ENCODE results near the gene NLN.

Gene NLN

DNA sequence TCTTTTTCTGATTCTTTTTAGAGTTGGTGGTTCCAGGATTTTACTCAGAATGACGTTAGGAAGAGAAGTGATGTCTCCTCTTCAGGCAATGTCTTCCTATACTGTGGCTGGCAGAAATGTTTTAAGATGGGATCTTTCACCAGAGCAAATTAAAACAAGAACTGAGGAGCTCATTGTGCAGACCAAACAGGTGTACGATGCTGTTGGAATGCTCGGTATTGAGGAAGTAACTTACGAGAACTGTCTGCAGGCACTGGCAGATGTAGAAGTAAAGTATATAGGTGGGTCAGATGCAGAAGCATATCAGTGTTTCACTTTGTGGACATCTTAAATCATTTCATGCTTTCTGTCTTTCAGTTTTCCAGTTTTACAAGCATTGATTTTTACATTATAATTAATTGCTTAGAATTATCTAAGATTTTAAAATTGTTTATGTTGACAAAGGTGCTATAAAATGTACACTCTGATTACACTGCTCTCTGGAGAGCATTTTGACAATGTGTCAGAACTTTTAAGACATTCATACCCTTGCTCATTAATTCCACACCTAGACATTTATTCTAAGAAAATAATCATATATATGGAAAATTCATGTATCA is 36.6 kb downstream of the NLN start:
- no peak overlapping the region for H3K9ac ChIP-seq (ENCODE audit: low read depth, low read length)
- no peak overlapping the region for H3K4me3 ChIP-seq (ENCODE audit: low read depth in 1 of 2, low read length in 2 of 2)
- TF ChIP-seq, protein P1, sequence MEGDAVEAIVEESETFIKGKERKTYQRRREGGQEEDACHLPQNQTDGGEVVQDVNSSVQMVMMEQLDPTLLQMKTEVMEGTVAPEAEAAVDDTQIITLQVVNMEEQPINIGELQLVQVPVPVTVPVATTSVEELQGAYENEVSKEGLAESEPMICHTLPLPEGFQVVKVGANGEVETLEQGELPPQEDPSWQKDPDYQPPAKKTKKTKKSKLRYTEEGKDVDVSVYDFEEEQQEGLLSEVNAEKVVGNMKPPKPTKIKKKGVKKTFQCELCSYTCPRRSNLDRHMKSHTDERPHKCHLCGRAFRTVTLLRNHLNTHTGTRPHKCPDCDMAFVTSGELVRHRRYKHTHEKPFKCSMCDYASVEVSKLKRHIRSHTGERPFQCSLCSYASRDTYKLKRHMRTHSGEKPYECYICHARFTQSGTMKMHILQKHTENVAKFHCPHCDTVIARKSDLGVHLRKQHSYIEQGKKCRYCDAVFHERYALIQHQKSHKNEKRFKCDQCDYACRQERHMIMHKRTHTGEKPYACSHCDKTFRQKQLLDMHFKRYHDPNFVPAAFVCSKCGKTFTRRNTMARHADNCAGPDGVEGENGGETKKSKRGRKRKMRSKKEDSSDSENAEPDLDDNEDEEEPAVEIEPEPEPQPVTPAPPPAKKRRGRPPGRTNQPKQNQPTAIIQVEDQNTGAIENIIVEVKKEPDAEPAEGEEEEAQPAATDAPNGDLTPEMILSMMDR (IDR thresholded peaks at IDR 0.05; ENCODE audit: borderline replicate concordance, extremely low read depth, low read length, poor library complexity, severe bottlenecking): no peak
- no peak for TF ChIP-seq EZH2 (IDR thresholded peaks at IDR 0.05; ENCODE audit: borderline replicate concordance, low read depth, low read length, severe bottlenecking)
- no peak for DNase-seq
- H3K9me3 ChIP-seq (ENCODE audit: insufficient read depth, low read length, severe bottlenecking): no peaks in the 10 kb centered on the region
- no peaks in the 10 kb centered on the region for H3K27me3 ChIP-seq (ENCODE audit: insufficient read depth, low read length, poor library complexity)
- peaks cover 13% of the 10 kb centered on the region; the same call in 1 of the 2 replicates for H3K36me3 ChIP-seq (ENCODE audit: insufficient read depth, low read length)
- H3K79me2 ChIP-seq (ENCODE audit: insufficient read depth, low read length): no peaks in the 10 kb centered on the region
- H3K4me2 ChIP-seq (ENCODE audit: insufficient read depth, low read length): no peak overlapping the region
- H2AFZ ChIP-seq (ENCODE audit: low read depth, low read length): no peak overlapping the region
- H4K20me1 ChIP-seq (ENCODE audit: insufficient read depth, low read length): no peaks in the 10 kb centered on the region; the same call in 1 of the 2 replicates
- no peak for ATAC-seq (ENCODE audit: insufficient read depth, low read depth)
- H3K27ac ChIP-seq (ENCODE audit: low read length): no peak overlapping the region
- H3K4me1 ChIP-seq (ENCODE audit: insufficient read depth, low read length): no peaks in the 10 kb centered on the region

DNA sequence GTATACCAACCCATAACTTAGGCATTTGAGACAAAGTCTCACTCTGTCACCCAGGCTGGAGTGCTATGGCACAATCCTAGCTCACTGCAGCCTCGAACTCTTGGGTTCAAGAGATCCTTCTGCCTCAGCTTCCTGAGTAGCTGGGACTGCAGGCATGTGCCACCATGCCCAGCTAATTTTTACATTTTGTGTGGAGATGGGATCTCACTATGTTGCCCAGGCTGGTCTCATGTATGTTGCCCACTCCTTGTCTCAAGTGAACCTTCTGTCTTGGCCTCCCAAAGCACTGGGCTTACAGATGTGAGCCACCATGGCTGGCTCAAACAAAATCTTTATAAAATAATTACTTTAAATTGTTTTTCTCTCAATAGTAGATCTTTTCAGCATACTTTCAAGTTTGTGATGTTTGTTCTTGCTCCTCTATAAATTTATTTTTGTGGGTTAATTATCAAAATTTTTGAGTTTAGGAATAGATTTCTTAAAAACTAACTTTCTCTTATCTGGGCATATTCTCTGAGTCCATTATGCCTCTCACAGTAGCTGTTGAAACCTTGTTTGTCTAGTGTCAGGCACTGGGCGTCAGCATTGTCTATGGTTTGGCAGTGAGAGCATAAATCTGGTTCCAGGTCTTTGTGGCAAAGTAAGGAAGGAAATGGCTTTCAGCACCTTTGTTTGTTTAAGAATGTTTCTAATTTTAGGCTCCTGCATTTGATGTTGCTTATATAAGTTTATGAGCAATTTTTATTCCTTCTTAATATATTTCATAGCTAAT is 38.7 kb downstream of the NLN start:
- Histone ChIP-seq H3K27ac (ENCODE audit: low read length) (no peak overlapping the region), H3K36me3 (ENCODE audit: insufficient read depth, low read length) (peaks cover 13% of the 10 kb centered on the region; the same call in 1 of the 2 replicates), H3K4me2 (ENCODE audit: insufficient read depth, low read length) (no peak overlapping the region), H3K9ac (ENCODE audit: low read depth, low read length) (no peak overlapping the region), H3K27me3 (ENCODE audit: insufficient read depth, low read length, poor library complexity) (no peaks in the 10 kb centered on the region), H2AFZ (ENCODE audit: low read depth, low read length) (no peak overlapping the region), H3K79me2 (ENCODE audit: insufficient read depth, low read length) (no peaks in the 10 kb centered on the region), H4K20me1 (ENCODE audit: insufficient read depth, low read length) (no peaks in the 10 kb centered on the region), H3K9me3 (ENCODE audit: insufficient read depth, low read length, severe bottlenecking) (no peaks in the 10 kb centered on the region), H3K4me1 (ENCODE audit: insufficient read depth, low read length) (no peaks in the 10 kb centered on the region), H3K4me3 (ENCODE audit: low read depth in 1 of 2, low read length in 2 of 2) (no peak overlapping the region)
- ATAC-seq (ENCODE audit: insufficient read depth, low read depth) (peak; percentile 53; the same call in 1 of the 3 replicates), DNase-seq (peak; percentile 8)
- TF ChIP-seq EZH2 (IDR thresholded peaks at IDR 0.05; ENCODE audit: borderline replicate concordance, low read depth, low read length, severe bottlenecking): no peak
- TF ChIP-seq, protein P1 (IDR thresholded peaks at IDR 0.05; ENCODE audit: borderline replicate concordance, extremely low read depth, low read length, poor library complexity, severe bottlenecking): peak; percentile 32

DNA sequence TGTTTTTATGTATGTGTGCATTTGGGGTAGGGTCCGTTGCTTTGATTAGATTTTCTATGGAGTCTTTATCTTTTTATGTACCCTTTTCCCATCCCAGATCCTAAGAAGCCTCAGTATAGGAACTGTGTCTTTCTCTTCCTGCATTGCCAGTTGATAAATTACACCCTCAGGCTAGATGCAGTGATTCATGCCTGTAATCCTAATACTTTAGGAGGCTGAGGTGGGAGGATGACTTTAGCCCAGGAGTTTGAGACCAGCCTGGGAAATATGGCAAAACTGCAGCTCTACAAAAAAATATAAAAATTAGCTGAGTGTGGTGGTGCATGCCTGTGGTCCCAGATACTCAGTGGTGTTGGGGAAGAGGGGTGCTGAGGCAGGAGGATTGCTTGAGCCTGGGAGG is 40.2 kb downstream of the NLN start:
- H3K36me3 ChIP-seq (ENCODE audit: insufficient read depth, low read length): peaks cover 21% of the 10 kb centered on the region; the same call in 1 of the 2 replicates
- no peaks in the 10 kb centered on the region for H4K20me1 ChIP-seq (ENCODE audit: insufficient read depth, low read length)
- no peak for DNase-seq

More for the DNA sequence above, 40.2 kb downstream of the NLN start:
- Histone ChIP-seq H3K27me3 (ENCODE audit: insufficient read depth, low read length, poor library complexity) (no peaks in the 10 kb centered on the region), H3K4me2 (ENCODE audit: insufficient read depth, low read length) (no peak overlapping the region), H3K9me3 (ENCODE audit: insufficient read depth, low read length, severe bottlenecking) (no peaks in the 10 kb centered on the region), H3K27ac (ENCODE audit: low read length) (no peak overlapping the region), H2AFZ (ENCODE audit: low read depth, low read length) (no peak overlapping the region), H3K9ac (ENCODE audit: low read depth, low read length) (no peak overlapping the region), H3K79me2 (ENCODE audit: insufficient read depth, low read length) (no peaks in the 10 kb centered on the region), H3K4me3 (ENCODE audit: low read depth in 1 of 2, low read length in 2 of 2) (no peak overlapping the region), H3K4me1 (ENCODE audit: insufficient read depth, low read length) (no peaks in the 10 kb centered on the region)
- TF ChIP-seq, protein P1 (IDR thresholded peaks at IDR 0.05; ENCODE audit: borderline replicate concordance, extremely low read depth, low read length, poor library complexity, severe bottlenecking): no peak
- TF ChIP-seq EZH2 (IDR thresholded peaks at IDR 0.05; ENCODE audit: borderline replicate concordance, low read depth, low read length, severe bottlenecking): no peak
- ATAC-seq (ENCODE audit: insufficient read depth, low read depth): no peak

Data from DND-41 (cell line).